Neural progenitor cell (in vitro differentiated cells): Measurements from ENCODE around the gene NRP1. TPM values are rescaled to one million over a fixed set of nuclear protein-coding genes. Genes with fewer than 3 reads are reported as not detected.
"Not testable (repeated sequence)": the region's sequence is repeated elsewhere in the genome, so short reads cannot be mapped to it uniquely, and the experiment has no call there.

Experiments
- DNase-seq: peaks from one replicate; pipeline ENCODE4 v3.0.0-alpha.2; 2016; ENCODE audit warnings: low spot score
- H2AFZ ChIP-seq: fragments of 200-600 bp; sonication (generic); replicated peaks from 2 replicates; pipeline ENCODE4 v1.6.1; 2016; ENCODE audit warnings: antibody characterized with exemption
- H3F3A ChIP-seq: fragments of 200-600 bp; sonication (generic); 2 replicates; pipeline ENCODE4 v1.6.1; 2016; ENCODE audit warnings: antibody characterized with exemption, low read depth
- H3K27ac ChIP-seq: fragments of 200-600 bp; sonication (generic); 2 replicates; pipeline ENCODE4 v1.5.1; 2016; ENCODE audit warnings: mild to moderate bottlenecking
- H3K27me3 ChIP-seq: fragments of 200-600 bp; sonication (generic); 2 replicates; pipeline ENCODE4 v1.6.1; 2016; ENCODE audit warnings: mild to moderate bottlenecking, moderate library complexity
- H3K36me3 ChIP-seq: fragments of 200-600 bp; sonication (generic); 2 replicates; pipeline ENCODE4 v1.5.1; 2016
- H3K4me1 ChIP-seq: fragments of 200-600 bp; sonication (generic); 2 replicates; pipeline ENCODE4 v1.6.1; 2016; ENCODE audit warnings: mixed run types
- H3K4me2 ChIP-seq: fragments of 200-600 bp; sonication (generic); 2 replicates; pipeline ENCODE4 v1.6.1; 2016
- H3K4me3 ChIP-seq: fragments of 200-600 bp; sonication (generic); 2 replicates; pipeline ENCODE4 v1.5.1; 2016
- H3K79me2 ChIP-seq: fragments of 200-600 bp; sonication (generic); 2 replicates; pipeline ENCODE4 v1.6.1; 2016; ENCODE audit warnings: low read depth
- H3K9ac ChIP-seq: fragments of 200-600 bp; sonication (generic); 2 replicates; pipeline ENCODE4 v1.6.1; 2016
- H3K9me3 ChIP-seq: fragments of 200-600 bp; sonication (generic); 2 replicates; pipeline ENCODE4 v1.5.1; 2016; ENCODE audit warnings: low read depth
- H4K20me1 ChIP-seq: fragments of 200-600 bp; sonication (generic); 2 replicates; pipeline ENCODE4 v1.6.1; 2016; ENCODE audit warnings: low read depth
- H3K27ac Mint-ChIP-seq: 3 replicates; pipeline ENCODE4 v1.8.0; 2021; ENCODE audit warnings: mixed read lengths
- H3K27me3 Mint-ChIP-seq: 2 replicates; pipeline ENCODE4 v1.8.0; 2022; ENCODE audit warnings: low read depth, mild to moderate bottlenecking, inconsistent platforms, moderate library complexity, mixed read lengths; ENCODE audit not compliant: insufficient read depth
- H3K36me3 Mint-ChIP-seq: 3 replicates; pipeline ENCODE4 v1.8.0; 2021; ENCODE audit warnings: mixed read lengths
- H3K4me1 Mint-ChIP-seq: 3 replicates; pipeline ENCODE4 v1.8.0; 2021; ENCODE audit warnings: mixed read lengths
- H3K4me3 Mint-ChIP-seq: 3 replicates; pipeline ENCODE4 v1.8.0; 2021; ENCODE audit warnings: mild to moderate bottlenecking, moderate library complexity, mixed read lengths
- H3K9me3 Mint-ChIP-seq: 3 replicates; pipeline ENCODE4 v1.8.0; 2020; ENCODE audit warnings: mixed read lengths
- EZH2 ChIP-seq: fragments of 200-600 bp; sonication (generic); IDR thresholded peaks from 2 replicates; pipeline ENCODE4 v1.6.1; 2017; ENCODE audit warnings: antibody characterized with exemption, mild to moderate bottlenecking, moderate library complexity
- EZH2phosphoT487 ChIP-seq: fragments of 200-600 bp; sonication (generic); IDR thresholded peaks from 2 replicates; pipeline ENCODE4 v1.6.1; 2017; ENCODE audit warnings: antibody characterized with exemption
- total RNA-seq: library from RNA; depleted of rRNA; stranded (reverse); fragments of >200 nt; gene quantifications from 2 replicates; pipeline ENCODE4 v1.2.3, GENCODE V29; 2015; ENCODE audit warnings: low replicate concordance
- TF ChIP-seq, protein P1 (sequence below): fragments of 200-600 bp; sonication (generic); IDR thresholded peaks from 2 replicates; pipeline ENCODE4 v1.5.1; 2017; ENCODE audit warnings: antibody characterized with exemption, mild to moderate bottlenecking

Gene NRP1
- total RNA-seq, 1 donor from 2014 or later: 1.9 TPM

DNA sequence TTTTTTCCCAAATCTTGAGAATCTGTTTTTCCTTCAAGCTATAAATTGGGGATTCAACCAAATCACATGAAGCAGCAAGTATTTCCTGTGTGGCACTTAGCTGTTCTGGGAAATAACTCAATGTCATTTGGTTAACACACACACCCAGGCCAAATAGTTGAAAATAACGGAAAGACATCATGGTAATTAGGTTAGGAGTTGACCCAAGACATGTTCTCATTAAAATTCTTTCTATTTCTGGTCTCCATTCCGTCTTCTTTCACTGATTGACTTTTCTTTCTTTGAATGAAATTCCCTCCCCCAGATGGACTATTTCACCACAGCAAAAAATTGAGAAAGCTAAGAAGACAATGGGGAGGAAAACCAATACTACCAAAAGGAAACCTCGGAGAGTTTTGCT is 30.5 kb downstream of the NRP1 start:
- Histone ChIP-seq H3K9me3 (no peaks in the 10 kb centered on the region), H3K4me2 (no peak overlapping the region), H3K36me3 (no peaks in the 10 kb centered on the region), H4K20me1 (no peaks in the 10 kb centered on the region), H3F3A (no peaks in the 10 kb centered on the region), H3K9ac (no peak overlapping the region), H3K27ac (no peak overlapping the region), H2AFZ (no peak overlapping the region), H3K4me1 (peaks cover 9% of the 10 kb centered on the region), H3K79me2 (no peaks in the 10 kb centered on the region), H3K27me3 (no peaks in the 10 kb centered on the region), H3K4me3 (no peak overlapping the region)
- Mint-ChIP-seq H3K4me1 (peaks cover 18% of the 10 kb centered on the region), H3K4me3 (no peak overlapping the region), H3K9me3 (no peaks in the 10 kb centered on the region), H3K27ac (no peak overlapping the region), H3K27me3 (no peaks in the 10 kb centered on the region), H3K36me3 (peaks cover 16% of the 10 kb centered on the region)
- no peak for TF ChIP-seq EZH2phosphoT487
- TF ChIP-seq, protein P1, sequence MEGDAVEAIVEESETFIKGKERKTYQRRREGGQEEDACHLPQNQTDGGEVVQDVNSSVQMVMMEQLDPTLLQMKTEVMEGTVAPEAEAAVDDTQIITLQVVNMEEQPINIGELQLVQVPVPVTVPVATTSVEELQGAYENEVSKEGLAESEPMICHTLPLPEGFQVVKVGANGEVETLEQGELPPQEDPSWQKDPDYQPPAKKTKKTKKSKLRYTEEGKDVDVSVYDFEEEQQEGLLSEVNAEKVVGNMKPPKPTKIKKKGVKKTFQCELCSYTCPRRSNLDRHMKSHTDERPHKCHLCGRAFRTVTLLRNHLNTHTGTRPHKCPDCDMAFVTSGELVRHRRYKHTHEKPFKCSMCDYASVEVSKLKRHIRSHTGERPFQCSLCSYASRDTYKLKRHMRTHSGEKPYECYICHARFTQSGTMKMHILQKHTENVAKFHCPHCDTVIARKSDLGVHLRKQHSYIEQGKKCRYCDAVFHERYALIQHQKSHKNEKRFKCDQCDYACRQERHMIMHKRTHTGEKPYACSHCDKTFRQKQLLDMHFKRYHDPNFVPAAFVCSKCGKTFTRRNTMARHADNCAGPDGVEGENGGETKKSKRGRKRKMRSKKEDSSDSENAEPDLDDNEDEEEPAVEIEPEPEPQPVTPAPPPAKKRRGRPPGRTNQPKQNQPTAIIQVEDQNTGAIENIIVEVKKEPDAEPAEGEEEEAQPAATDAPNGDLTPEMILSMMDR: no peak
- no peak for TF ChIP-seq EZH2
- DNase-seq: no peak

DNA sequence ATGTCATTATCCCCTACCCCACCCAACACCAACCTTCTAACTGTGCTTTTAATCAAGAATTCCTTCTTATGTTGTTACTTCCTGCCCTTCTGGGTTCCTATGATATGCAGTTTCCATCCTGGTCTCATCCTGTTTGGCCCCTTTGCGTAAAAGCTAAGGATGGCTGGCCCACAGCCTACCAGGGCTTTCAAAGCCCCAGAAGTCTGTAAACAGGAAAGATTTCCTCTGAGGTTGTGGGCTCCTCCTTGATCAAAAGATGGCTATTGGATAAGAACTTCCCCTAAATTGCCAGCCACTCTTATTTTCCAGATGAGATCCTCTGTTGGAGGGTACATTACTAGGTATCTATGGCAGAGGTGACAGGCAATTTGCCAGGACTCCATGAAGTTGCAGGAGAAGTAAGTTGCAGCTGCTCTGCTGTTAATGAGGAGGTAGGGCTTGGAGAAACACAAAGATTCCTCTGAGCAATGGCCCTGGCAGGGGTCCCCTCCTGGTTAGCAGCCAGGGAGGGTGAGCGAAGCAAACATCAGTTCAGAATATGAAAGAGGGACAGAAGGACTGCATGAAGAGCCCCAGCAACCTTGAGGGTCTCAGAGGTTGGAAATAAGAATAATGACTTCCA is 32.1 kb downstream of the NRP1 start:
- TF ChIP-seq EZH2phosphoT487 (no peak), EZH2 (no peak)
- DNase-seq: no peak
- Mint-ChIP-seq H3K4me1 (peaks cover 18% of the 10 kb centered on the region), H3K27me3 (no peaks in the 10 kb centered on the region), H3K4me3 (no peak overlapping the region), H3K36me3 (peaks cover 15% of the 10 kb centered on the region), H3K27ac (peak overlapping the region; percentile 80), H3K9me3 (no peaks in the 10 kb centered on the region)
- no peaks in the 10 kb centered on the region for H3K36me3 ChIP-seq
- no peaks in the 10 kb centered on the region for H3K79me2 ChIP-seq
- H3K27ac ChIP-seq: no peak overlapping the region
- H4K20me1 ChIP-seq: no peaks in the 10 kb centered on the region
- H3K4me2 ChIP-seq: peak overlapping the region; percentile 11
- H3K4me1 ChIP-seq: peaks cover 9% of the 10 kb centered on the region
- no peak overlapping the region for H3K4me3 ChIP-seq
- no peak overlapping the region for H3K9ac ChIP-seq
- no peak overlapping the region for H2AFZ ChIP-seq
- no peaks in the 10 kb centered on the region for H3F3A ChIP-seq
- no peaks in the 10 kb centered on the region for H3K9me3 ChIP-seq
- H3K27me3 ChIP-seq: no peaks in the 10 kb centered on the region

DNA sequence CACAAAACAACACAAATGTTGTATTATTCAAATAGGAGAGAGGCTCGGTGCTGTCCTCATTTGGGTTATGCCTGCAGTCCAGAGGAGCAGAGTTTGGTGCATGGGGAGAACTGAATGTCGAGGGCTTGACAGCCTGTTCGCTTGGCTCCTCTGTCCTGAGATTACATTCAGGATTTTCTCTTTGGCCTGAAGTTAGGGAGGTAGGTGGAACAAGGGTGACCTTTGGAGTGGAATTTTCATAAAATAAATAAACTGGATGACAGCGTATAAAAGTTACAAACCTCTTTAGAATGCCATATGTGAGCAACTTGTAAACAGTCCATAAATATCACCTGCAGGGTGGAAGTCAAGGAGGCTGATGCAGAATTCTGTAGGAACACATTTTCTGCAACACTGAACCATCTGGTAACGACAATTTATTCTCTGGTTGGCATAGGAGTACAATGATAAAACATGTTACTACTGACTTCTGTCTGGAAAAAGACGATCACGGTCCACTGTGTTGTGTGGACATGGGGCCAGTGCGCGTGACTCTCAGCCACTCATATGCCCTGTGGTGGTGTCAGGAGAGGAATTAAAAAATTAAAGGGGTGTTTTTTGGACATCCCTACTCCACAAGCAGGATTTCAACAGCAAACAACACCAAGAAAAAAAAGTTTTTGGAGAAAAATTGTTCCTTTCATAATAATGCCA is 33.2 kb downstream of the NRP1 start:
- Histone ChIP-seq H4K20me1 (no peaks in the 10 kb centered on the region), H3K79me2 (no peaks in the 10 kb centered on the region)
- H3K27ac Mint-ChIP-seq: peak overlapping the region; percentile 21

DNA sequence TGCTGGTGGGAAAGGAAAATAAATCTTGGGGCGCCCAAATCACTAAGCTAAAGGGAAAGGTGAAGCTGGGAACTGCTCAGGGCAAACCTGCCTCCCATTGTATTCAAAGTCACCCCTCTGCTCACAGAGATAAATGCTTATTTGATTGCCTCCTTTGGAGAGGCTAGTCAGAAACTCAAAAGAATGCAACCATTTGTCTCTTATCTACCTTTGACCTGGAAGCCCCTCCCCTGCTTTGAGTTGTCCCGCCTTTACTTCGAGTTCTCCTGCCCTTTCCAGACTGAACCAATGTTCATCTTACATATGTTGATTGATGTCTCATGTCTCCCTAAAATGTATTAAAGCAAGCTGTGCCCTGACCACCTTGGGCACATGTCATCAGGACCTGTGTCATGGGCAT is 33.9 kb downstream of the NRP1 start:
- not testable (repeated sequence) for H4K20me1 ChIP-seq, H3K4me3 ChIP-seq, H3K4me1 ChIP-seq, H3F3A ChIP-seq, H3K9ac ChIP-seq, H3K79me2 ChIP-seq, H3K27me3 Mint-ChIP-seq, H3K4me1 Mint-ChIP-seq, H3K9me3 ChIP-seq, H3K27me3 ChIP-seq, H3K4me2 ChIP-seq, DNase-seq, H3K27ac Mint-ChIP-seq, H3K9me3 Mint-ChIP-seq, H3K4me3 Mint-ChIP-seq, H2AFZ ChIP-seq, H3K36me3 ChIP-seq, H3K27ac ChIP-seq
- H3K36me3 Mint-ChIP-seq: peaks cover 17% of the 10 kb centered on the region

More for the DNA sequence above, 33.2 kb downstream of the NRP1 start:
- Histone ChIP-seq H3K27ac (no peak overlapping the region), H2AFZ (no peak overlapping the region), H3K9ac (no peak overlapping the region), H3K9me3 (no peaks in the 10 kb centered on the region), H3K27me3 (no peaks in the 10 kb centered on the region), H3K4me3 (no peak overlapping the region), H3K4me2 (no peak overlapping the region), H3K4me1 (peaks cover 9% of the 10 kb centered on the region), H3F3A (no peaks in the 10 kb centered on the region), H3K36me3 (no peaks in the 10 kb centered on the region)
- Mint-ChIP-seq H3K4me3 (no peak overlapping the region), H3K27me3 (peaks cover 2% of the 10 kb centered on the region), H3K36me3 (peaks cover 17% of the 10 kb centered on the region), H3K4me1 (peaks cover 7% of the 10 kb centered on the region), H3K9me3 (no peaks in the 10 kb centered on the region)
- DNase-seq: no peak
- TF ChIP-seq, protein P1: no peak
- TF ChIP-seq EZH2 (no peak), EZH2phosphoT487 (no peak)
